ENCODE measurements around the gene IP6K2.

Gene IP6K2

GRCh38 chr3:48662753-48663488, 54.1 kb downstream of the IP6K2 start, which contains the start of gene CELSR3:
CELSR3 (minus strand) TSS chr3:48662886; CDS start chr3:48662634, 252 bp downstream.
- DNase-seq, result peak; percentile 69

GRCh38 chr3:48662145-48662752, 54.8 kb downstream of the IP6K2 start:
- no peak for DNase-seq

GRCh38 chr3:48661501-48662144, 55.4 kb downstream of the IP6K2 start:
- DNase-seq, result no peak

- no peak for DNase-seq
Observed at GRCh38 chr3:48660800-48661400, 56.1 kb downstream of the IP6K2 start.

GRCh38 chr3:48656841-48657281, 60.2 kb downstream of the IP6K2 start:
- no peak for DNase-seq

DNA sequence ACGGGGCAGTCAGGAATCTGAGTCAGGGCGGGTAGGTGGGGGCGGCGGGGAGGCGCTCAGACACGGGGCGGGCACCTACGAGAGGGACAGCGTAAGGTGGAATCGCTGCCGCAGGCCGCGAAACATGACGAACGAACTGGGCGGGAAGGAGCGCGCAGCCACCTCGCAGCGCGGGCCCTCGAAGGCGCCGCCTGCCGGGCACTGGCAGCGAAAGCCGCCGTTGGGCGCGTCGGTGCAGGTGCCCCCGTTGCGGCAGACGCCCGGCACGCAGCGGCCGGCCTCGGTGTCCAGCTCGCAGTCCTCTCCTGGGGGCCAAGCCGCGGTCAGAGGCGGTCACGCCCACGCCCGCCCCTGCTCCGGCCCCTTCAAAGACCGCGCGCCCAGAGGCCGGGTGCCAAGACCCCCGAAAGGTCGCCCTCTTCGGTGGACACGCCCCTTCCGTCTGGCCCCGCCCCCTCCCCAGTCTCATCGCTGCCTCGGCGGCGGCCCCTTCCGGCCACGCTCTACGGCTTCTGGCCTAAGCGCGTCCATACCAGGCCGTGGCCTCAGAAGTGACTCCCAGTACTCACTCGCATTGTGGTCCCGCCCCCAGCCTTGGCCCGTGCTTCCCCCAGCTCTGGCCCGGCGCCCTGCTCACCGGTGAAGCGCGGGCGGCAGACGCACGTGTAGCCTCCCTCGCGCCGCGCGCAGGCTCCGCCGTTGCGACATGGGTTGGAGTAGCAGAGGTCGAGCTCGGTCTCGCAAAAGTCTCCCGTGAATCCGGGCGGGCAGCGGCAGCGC, 60.8 kb downstream of the IP6K2 start:
- no peak for DNase-seq

GRCh38 chr3:48655606-48656005, 61.4 kb downstream of the IP6K2 start:
- no peak for DNase-seq

DNA sequence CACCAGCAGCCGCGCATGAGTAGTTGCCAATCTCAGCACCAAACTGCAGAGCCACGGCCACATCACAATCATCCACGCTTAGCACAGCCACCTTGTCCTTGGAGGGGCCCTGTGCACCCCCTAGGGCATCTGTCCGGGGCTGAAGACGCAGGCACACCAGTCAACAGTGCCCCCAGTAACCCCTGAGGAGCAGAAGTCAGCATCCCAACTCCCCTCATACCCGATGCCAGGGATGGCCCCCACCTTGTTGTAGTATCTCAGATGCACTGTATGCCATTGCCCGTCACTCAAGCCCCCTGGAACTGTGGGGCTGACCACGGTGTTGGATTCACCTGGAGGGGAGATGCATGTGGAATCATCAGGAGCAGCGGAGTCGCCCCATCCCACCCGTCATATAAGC, 62.0 kb downstream of the IP6K2 start:
- DNase-seq, result no peak

- no peak for DNase-seq
Observed at GRCh38 chr3:48652923-48653715, 63.9 kb downstream of the IP6K2 start.

GRCh38 chr3:48651771-48652170, 65.2 kb downstream of the IP6K2 start:
- DNase-seq, result no peak

GRCh38 chr3:48650723-48651122, 66.3 kb downstream of the IP6K2 start:
- DNase-seq, result no peak

DNA sequence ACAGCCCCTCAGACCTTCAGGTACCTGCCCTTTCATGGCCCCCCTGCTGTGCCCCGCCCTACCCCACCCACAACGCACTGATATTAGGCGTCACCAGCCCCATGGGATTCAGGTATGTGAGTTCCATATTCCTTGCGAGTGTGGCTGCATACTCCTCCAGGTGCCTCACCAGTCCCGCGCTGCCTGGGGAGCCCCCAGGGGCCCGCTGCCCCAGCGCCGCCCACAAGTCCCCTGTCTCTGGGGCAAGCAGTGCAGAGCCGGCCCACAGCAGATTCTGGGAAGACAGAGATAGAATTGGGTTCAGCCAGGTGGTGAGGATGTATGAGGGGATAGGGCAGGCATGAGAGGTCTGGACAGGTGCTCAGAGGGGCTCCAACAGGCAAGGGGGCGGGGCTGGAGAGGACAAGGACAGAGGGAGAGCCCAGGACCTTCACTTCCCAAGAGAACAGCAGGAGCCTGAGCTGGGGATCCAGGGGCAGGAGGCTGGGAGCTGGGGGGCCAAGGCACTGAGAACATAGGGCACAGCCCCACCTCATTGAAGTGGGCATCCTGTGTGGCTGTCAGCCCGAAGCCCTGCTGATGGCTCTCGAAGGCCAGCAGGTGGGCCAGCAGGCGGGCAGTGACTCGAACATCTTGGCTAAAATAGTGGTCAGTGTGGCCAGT, 68.7 kb downstream of the IP6K2 start:
- no peak for DNase-seq

DNA sequence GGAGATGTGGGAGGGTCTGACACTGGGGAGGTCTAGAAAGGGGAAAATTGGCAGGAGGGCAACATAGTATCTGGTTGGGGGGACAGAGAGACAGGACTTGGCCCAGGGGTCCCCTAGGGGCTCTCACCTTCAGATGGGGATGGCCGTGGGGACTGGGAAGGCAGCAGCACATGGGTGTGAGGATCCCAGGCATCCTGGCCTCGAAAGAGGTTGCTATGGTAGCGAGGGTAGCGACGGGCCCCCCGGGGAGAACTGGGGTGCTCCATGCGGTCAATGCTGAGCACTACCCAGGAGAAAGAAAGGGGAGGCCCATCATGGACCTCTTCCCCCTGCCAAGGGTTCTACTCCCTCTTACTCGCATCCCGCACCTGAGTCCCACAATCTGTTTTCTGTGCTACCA, 69.3 kb downstream of the IP6K2 start:
- DNase-seq, result no peak

DNA sequence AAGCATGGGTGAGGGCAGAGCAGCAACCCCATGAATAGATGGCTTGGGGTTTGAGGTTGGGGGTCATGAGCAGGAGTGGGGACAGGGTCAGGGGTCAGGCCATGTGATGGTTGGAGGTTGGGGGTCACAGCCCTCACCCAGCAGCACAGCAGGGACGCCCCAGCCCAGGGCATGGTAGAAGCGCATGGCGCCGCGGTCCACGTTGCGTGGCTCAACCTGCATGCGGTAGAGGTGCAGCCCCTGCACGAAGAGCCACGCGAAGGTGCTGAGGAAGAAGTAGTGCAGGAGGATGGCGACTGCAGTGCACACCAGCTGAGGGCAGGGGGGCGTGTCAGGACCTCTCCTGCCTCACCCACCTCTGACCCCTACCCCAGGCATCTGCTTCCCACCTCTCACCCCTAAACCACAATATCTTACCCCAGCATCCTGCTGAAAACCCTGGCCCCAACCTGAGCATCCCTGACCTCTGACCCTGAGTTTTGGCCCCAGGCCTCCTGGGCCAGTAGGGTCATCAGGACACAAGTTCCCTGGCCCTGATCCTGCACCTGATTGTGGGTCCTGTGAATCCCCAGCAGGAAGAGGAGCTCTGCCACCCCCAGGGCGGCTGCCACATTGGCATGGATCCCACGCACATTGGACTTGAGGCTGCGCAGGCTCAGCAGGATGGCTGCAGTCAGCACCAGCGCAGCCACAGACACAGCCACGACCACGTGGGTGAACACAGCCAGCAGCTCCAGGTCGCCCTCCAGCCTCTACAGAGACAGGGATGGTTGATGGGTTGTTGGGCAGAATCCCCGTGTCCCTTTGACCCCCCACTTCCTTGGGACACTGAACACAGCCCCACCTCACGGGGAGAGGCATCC, 71.9 kb downstream of the IP6K2 start:
- DNase-seq, result no peak

DNA sequence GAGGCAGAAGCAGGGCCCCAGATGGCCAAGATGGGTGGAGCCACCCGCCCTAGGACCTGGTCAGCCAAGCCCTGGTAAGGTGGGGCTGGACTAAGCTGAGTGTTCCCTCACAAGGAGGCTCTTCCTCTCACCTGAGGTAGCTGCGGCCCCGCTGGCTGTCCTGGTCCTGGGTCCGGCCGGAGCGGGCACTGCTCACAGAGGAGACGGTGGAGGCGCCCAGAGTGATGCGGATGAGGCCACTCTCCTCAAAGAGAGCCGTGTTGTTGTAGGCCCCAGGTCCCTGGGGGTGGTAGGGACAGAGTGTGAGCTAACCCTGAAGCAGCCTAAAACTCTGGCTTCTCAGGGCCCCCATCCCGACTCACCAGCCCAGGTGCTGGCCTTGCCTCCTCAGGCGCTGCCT, 74.4 kb downstream of the IP6K2 start:
- no peak for DNase-seq

DNA sequence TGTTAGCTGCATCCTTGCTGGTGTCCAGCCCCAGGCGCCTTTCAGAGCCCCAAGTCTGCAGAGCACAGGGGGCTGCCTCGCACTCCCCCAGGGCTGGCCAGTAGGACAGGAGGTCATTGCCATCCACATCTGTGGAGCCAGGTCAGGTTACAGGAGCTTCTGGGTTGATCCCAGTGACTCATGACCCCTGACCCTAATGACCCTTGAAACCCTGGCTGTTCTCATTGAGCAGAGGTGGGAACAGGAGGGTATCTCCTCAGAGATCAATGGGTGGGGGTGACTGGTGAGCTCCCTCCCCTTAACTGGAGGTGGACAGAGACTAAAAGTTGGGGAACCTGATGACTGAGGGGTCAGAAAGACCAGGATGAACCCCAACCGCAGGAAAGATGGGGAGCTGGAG, 75.6 kb downstream of the IP6K2 start:
- no peak for DNase-seq

GRCh38 chr3:48639944-48640606, 76.9 kb downstream of the IP6K2 start:
- DNase-seq, result no peak
